GM23338 (cell line): ENCODE results near the gene HMGN4. TPM values are rescaled to one million over a fixed set of nuclear protein-coding genes. Genes with fewer than 3 reads are reported as not detected.

Source experiments
- ATAC-seq: fragments of 200-7000 bp; cut with Tn5 transposase; 3 replicates; pipeline ENCODE4 v1.9.1; 2020
- DNase-seq: peaks from one replicate; pipeline ENCODE4 v3.0.0-alpha.2; 2015; ENCODE audit warnings: low spot score
- H2AFZ ChIP-seq: fragments of 200-600 bp; sonication (generic); 2 replicates; pipeline ENCODE4 v1.8.0; 2016; ENCODE audit warnings: antibody characterized with exemption, mild to moderate bottlenecking, moderate library complexity
- H3F3A ChIP-seq: fragments of 200-600 bp; sonication (generic); replicated peaks from 2 replicates; pipeline ENCODE4 v1.8.0; 2017; ENCODE audit warnings: antibody characterized with exemption, mixed run types, low read depth
- H3K27ac ChIP-seq: fragments of 200-600 bp; sonication (generic); 2 replicates; pipeline ENCODE4 v1.6.1; 2016; ENCODE audit warnings: low read depth
- H3K27me3 ChIP-seq: fragments of 200-600 bp; sonication (generic); 2 replicates; pipeline ENCODE4 v1.8.0; 2016; ENCODE audit warnings: mild to moderate bottlenecking, mixed run types, moderate library complexity; ENCODE audit not compliant: insufficient read depth
- H3K36me3 ChIP-seq: fragments of 200-600 bp; sonication (generic); 2 replicates; pipeline ENCODE4 v1.8.0; 2016; ENCODE audit warnings: mild to moderate bottlenecking; ENCODE audit not compliant: insufficient read depth
- H3K4me1 ChIP-seq: fragments of 200-600 bp; sonication (generic); 2 replicates; pipeline ENCODE4 v1.8.0; 2016; ENCODE audit warnings: mild to moderate bottlenecking, moderate library complexity; ENCODE audit not compliant: insufficient read depth
- H3K4me2 ChIP-seq: fragments of 200-600 bp; sonication (generic); 2 replicates; pipeline ENCODE4 v1.7.1; 2017; ENCODE audit warnings: mixed run types
- H3K4me3 ChIP-seq: fragments of 200-600 bp; sonication (generic); 2 replicates; pipeline ENCODE4 v1.6.1; 2016; ENCODE audit warnings: mixed run types
- H3K79me2 ChIP-seq: fragments of 200-600 bp; sonication (generic); replicated peaks from 2 replicates; pipeline ENCODE4 v1.8.0; 2017; ENCODE audit warnings: mild to moderate bottlenecking; ENCODE audit not compliant: insufficient read depth
- H3K9me2 ChIP-seq: fragments of 200-600 bp; sonication (generic); 2 replicates; pipeline ENCODE4 v1.8.0; 2017; ENCODE audit not compliant: insufficient read depth
- H4K20me1 ChIP-seq: fragments of 200-600 bp; sonication (generic); replicated peaks from 2 replicates; pipeline ENCODE4 v1.8.0; 2017; ENCODE audit warnings: mild to moderate bottlenecking; ENCODE audit not compliant: insufficient read depth
- H3K27ac Mint-ChIP-seq: 2 replicates; pipeline ENCODE4 v1.8.0; 2020; ENCODE audit warnings: inconsistent platforms, mild to moderate bottlenecking, moderate library complexity, mixed read lengths
- H3K27me3 Mint-ChIP-seq: 3 replicates; pipeline ENCODE4 v1.8.0; 2022; ENCODE audit warnings: low read depth, mild to moderate bottlenecking, moderate library complexity, mixed read lengths, inconsistent platforms; ENCODE audit not compliant: insufficient read depth, poor library complexity
- H3K36me3 Mint-ChIP-seq: 3 replicates; pipeline ENCODE4 v1.8.0; 2021; ENCODE audit warnings: low read depth, mild to moderate bottlenecking, inconsistent platforms, moderate library complexity, mixed read lengths
- H3K4me1 Mint-ChIP-seq: 3 replicates; pipeline ENCODE4 v1.8.0; 2020; ENCODE audit warnings: mild to moderate bottlenecking, inconsistent platforms, mixed read lengths
- H3K4me3 Mint-ChIP-seq: 3 replicates; pipeline ENCODE4 v1.8.0; 2021; ENCODE audit warnings: moderate library complexity, mild to moderate bottlenecking, inconsistent platforms, mixed read lengths
- H3K9me3 Mint-ChIP-seq: 3 replicates; pipeline ENCODE4 v1.8.0; 2020; ENCODE audit warnings: moderate library complexity, mild to moderate bottlenecking, inconsistent platforms, mixed read lengths
- CREB1 ChIP-seq: fragments of 250-450 bp; sonication (Bioruptor Pico); IDR thresholded peaks from 2 replicates; pipeline ENCODE4 v1.5.0; 2020; ENCODE audit warnings: low read depth, mild to moderate bottlenecking, moderate library complexity
- CTCF ChIP-seq, 2 experiments: fragments of 200-600 bp in 1 of 2; sonication (generic) in 1 of 2; conservative IDR thresholded peaks; 2 replicates each; pipeline versions ENCODE4 v1.5.1 to v1.6.1; 2016 to 2017; ENCODE audit warnings: antibody characterized with exemption in 2 of 2, low read depth in 2 of 2, mild to moderate bottlenecking in 2 of 2, moderate library complexity in 1 of 2
- ETS1 ChIP-seq: IDR thresholded peaks from 2 replicates; pipeline ENCODE4 v1.6.1; 2016; ENCODE audit warnings: antibody characterized with exemption
- EZH2 ChIP-seq: fragments of 200-600 bp; sonication (generic); IDR thresholded peaks from one replicate; pipeline ENCODE4 v1.8.0; 2017; ENCODE audit warnings: antibody characterized with exemption, mild to moderate bottlenecking, low read depth; ENCODE audit not compliant: unreplicated experiment
- EZH2phosphoT487 ChIP-seq: fragments of 200-600 bp; sonication (generic); IDR thresholded peaks from one replicate; pipeline ENCODE4 v1.8.1; 2018; ENCODE audit warnings: antibody characterized with exemption; ENCODE audit not compliant: unreplicated experiment
- JUNB ChIP-seq: IDR thresholded peaks from one replicate; pipeline ENCODE4 v1.6.1; 2016; ENCODE audit warnings: antibody characterized with exemption; ENCODE audit not compliant: unreplicated experiment
- NANOG ChIP-seq: IDR thresholded peaks from 2 replicates; pipeline ENCODE4 v1.6.1; 2016; ENCODE audit warnings: antibody characterized with exemption, borderline replicate concordance
- REST ChIP-seq: IDR thresholded peaks from one replicate; pipeline ENCODE4 v1.6.1; 2018; ENCODE audit warnings: antibody characterized with exemption; ENCODE audit not compliant: unreplicated experiment
- STAT1 ChIP-seq: IDR thresholded peaks from one replicate; pipeline ENCODE4 v1.6.1; 2016; ENCODE audit warnings: antibody characterized with exemption; ENCODE audit not compliant: unreplicated experiment
- ZNF114 ChIP-seq: fragments of 250-450 bp; sonication (Bioruptor Pico); IDR thresholded peaks from 2 replicates; pipeline ENCODE4 v1.5.0; 2020; ENCODE audit warnings: mild to moderate bottlenecking, moderate library complexity
- ZNF331 ChIP-seq: fragments of 250-450 bp; sonication (Bioruptor Pico); IDR thresholded peaks from 2 replicates; pipeline ENCODE4 v1.5.0; 2020; ENCODE audit warnings: low read depth, mild to moderate bottlenecking, moderate library complexity
- ZNF462 ChIP-seq: fragments of 250-450 bp; sonication (Bioruptor Pico); IDR thresholded peaks from 2 replicates; pipeline ENCODE4 v1.5.0; 2020; ENCODE audit warnings: mild to moderate bottlenecking, moderate library complexity
- polyA plus RNA-seq: library from polyadenylated mRNA; unstranded; fragments of >200 nt; fragmentation: Nextera tagmentation; extraction: Ambion mirVana; gene quantifications from 2 replicates; pipeline ENCODE4 v1.2.1, GENCODE V29; 2016
- total RNA-seq: library from RNA; depleted of rRNA; stranded (reverse); fragments of >200 nt; shearing (Covaris generic); gene quantifications from 2 replicates; pipeline ENCODE4 v1.2.3, GENCODE V29; 2014

Gene HMGN4
- total and polyA plus RNA-seq, 2 experiments from 2014 or later: 35.3 to 91.4 TPM

GRCh38 chr6:26525838-26526237 is 12.3 kb upstream of the HMGN4 start:
- ATAC-seq (no peak), DNase-seq (no peak)
- TF ChIP-seq ETS1 (no peak), CTCF (conservative IDR thresholded peaks at IDR 0.05; ENCODE audit: low read depth in 2 of 2) (no peak), STAT1 (no peak), ZNF462 (CRISPR knock-in tag) (no peak), CREB1 (CRISPR knock-in tag) (no peak), JUNB (no peak), REST (no peak), NANOG (no peak), EZH2 (no peak), ZNF331 (CRISPR knock-in tag) (no peak), ZNF114 (CRISPR knock-in tag) (no peak), EZH2phosphoT487 (no peak)
- peaks cover 4% of the 10 kb centered on the region for H3K36me3 Mint-ChIP-seq
- no peaks in the 10 kb centered on the region for H3K9me2 ChIP-seq
- H3K4me1 ChIP-seq: peaks cover 31% of the 10 kb centered on the region
- H4K20me1 ChIP-seq: no peaks in the 10 kb centered on the region
- H3K9me3 Mint-ChIP-seq: peaks cover 4% of the 10 kb centered on the region; the same call in 2 of the 3 replicates
- no peaks in the 10 kb centered on the region for H3K36me3 ChIP-seq
- H3K4me3 Mint-ChIP-seq: no peak overlapping the region
- no peaks in the 10 kb centered on the region; the same call in 1 of the 2 replicates for H3F3A ChIP-seq
- H3K27me3 ChIP-seq: no peaks in the 10 kb centered on the region
- H3K4me3 ChIP-seq: no peak overlapping the region
- H3K4me2 ChIP-seq: no peak overlapping the region
- H3K79me2 ChIP-seq: peaks cover 9% of the 10 kb centered on the region; the same call in 1 of the 2 replicates
- no peak overlapping the region for H3K27ac ChIP-seq
- peaks cover 7% of the 10 kb centered on the region for H3K27me3 Mint-ChIP-seq
- no peak overlapping the region for H2AFZ ChIP-seq
- peaks cover 40% of the 10 kb centered on the region for H3K4me1 Mint-ChIP-seq
- H3K27ac Mint-ChIP-seq: no peak overlapping the region
